K562 (cell line): ENCODE data around the gene CDKN2C.

ENCODE experiments used
- CHD2 ChIP-seq: IDR thresholded peaks from 2 replicates; pipeline ENCODE4 v1.6.1; 2011; ENCODE audit warnings: low read depth, low read length
- E2F4 ChIP-seq: sonication (generic); formaldehyde crosslinking; IDR thresholded peaks from 2 replicates; pipeline ENCODE4 v1.8.0; 2022; ENCODE audit warnings: mild to moderate bottlenecking, low read depth, missing genetic modification reagents
- GMEB1 ChIP-seq: fragments of 250-450 bp; sonication (Bioruptor Pico); IDR thresholded peaks from 2 replicates; pipeline ENCODE4 v1.4.0; 2020; ENCODE audit warnings: mild to moderate bottlenecking
- LEF1 ChIP-seq: fragments of 450-650 bp; IDR thresholded peaks from 2 replicates; pipeline ENCODE4 v1.6.1; 2016; ENCODE audit warnings: mild to moderate bottlenecking
- NFYB ChIP-seq: IDR thresholded peaks from 2 replicates; pipeline ENCODE4 v1.6.1; 2011; ENCODE audit warnings: mild to moderate bottlenecking, moderate library complexity; ENCODE audit not compliant: insufficient read length; ENCODE audit errors: extremely low read depth
- ZBTB7A ChIP-seq: IDR thresholded peaks from 2 replicates; pipeline ENCODE4 v1.6.1; 2011; ENCODE audit warnings: low read depth, mild to moderate bottlenecking, low read length, moderate library complexity, borderline replicate concordance; ENCODE audit not compliant: control insufficient read depth
- ZNF830 ChIP-seq: fragments of 250-450 bp; sonication (Bioruptor Pico); IDR thresholded peaks from 2 replicates; pipeline ENCODE4 v1.5.0; 2021; ENCODE audit warnings: mild to moderate bottlenecking
- TF ChIP-seq, protein P1 (sequence below): sonication (generic); formaldehyde crosslinking; IDR thresholded peaks from 2 replicates; pipeline ENCODE4 v1.5.0; 2020; ENCODE audit warnings: missing genetic modification reagents
- TF ChIP-seq, protein P2 (sequence below), 3 experiments: IDR thresholded peaks in 2 of 3; conservative IDR thresholded peaks in 1 of 3; 2 replicates each; pipeline ENCODE4 v1.5.1; 2011 to 2012; ENCODE audit warnings: low read length in 3 of 3, mild to moderate bottlenecking in 3 of 3, control low read depth in 2 of 3, improper control_type of control experiment in 1 of 3, inconsistent platforms in 1 of 3, low read depth in 1 of 3, mixed read lengths in 1 of 3, moderate library complexity in 1 of 3; ENCODE audit not compliant: insufficient read depth in 2 of 3

GRCh38 chr1:50974618-50974935, 4.5 kb downstream of the CDKN2C start:
- TF ChIP-seq LEF1, result no peak
- TF ChIP-seq ZNF830, result no peak
- no peak for TF ChIP-seq CHD2
- 0 out of 2 replicates have a peak, but pooled peaks have one; percentile 13 for TF ChIP-seq GMEB1
- TF ChIP-seq E2F4, result no peak
- TF ChIP-seq, protein P1, sequence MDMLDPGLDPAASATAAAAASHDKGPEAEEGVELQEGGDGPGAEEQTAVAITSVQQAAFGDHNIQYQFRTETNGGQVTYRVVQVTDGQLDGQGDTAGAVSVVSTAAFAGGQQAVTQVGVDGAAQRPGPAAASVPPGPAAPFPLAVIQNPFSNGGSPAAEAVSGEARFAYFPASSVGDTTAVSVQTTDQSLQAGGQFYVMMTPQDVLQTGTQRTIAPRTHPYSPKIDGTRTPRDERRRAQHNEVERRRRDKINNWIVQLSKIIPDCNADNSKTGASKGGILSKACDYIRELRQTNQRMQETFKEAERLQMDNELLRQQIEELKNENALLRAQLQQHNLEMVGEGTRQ (CRISPR knock-in tag), result no peak
- no peak for TF ChIP-seq NFYB
- TF ChIP-seq, protein P2, sequence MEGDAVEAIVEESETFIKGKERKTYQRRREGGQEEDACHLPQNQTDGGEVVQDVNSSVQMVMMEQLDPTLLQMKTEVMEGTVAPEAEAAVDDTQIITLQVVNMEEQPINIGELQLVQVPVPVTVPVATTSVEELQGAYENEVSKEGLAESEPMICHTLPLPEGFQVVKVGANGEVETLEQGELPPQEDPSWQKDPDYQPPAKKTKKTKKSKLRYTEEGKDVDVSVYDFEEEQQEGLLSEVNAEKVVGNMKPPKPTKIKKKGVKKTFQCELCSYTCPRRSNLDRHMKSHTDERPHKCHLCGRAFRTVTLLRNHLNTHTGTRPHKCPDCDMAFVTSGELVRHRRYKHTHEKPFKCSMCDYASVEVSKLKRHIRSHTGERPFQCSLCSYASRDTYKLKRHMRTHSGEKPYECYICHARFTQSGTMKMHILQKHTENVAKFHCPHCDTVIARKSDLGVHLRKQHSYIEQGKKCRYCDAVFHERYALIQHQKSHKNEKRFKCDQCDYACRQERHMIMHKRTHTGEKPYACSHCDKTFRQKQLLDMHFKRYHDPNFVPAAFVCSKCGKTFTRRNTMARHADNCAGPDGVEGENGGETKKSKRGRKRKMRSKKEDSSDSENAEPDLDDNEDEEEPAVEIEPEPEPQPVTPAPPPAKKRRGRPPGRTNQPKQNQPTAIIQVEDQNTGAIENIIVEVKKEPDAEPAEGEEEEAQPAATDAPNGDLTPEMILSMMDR (IDR thresholded peaks at IDR 0.05 in 2 of 3, conservative IDR thresholded peaks at IDR 0.05 in 1 of 3; ENCODE audit: insufficient read depth in 2 of 3, low read depth in 1 of 3, low read length in 3 of 3), result no peak
- TF ChIP-seq ZBTB7A, result no peak
